IPS-18c (cell line): Measurements from ENCODE around the gene C5orf58.

Experiments
- H3K4me3 ChIP-seq: 2 replicates; pipeline ENCODE4 v1.7.0; 2013; ENCODE audit warnings: low read depth, mild to moderate bottlenecking, low read length, moderate library complexity; ENCODE audit not compliant: insufficient read depth
- H3K9me3 ChIP-seq: one replicate; pipeline ENCODE4 v1.6.1; 2013; ENCODE audit warnings: mild to moderate bottlenecking, low read length, moderate library complexity; ENCODE audit not compliant: control insufficient read depth, insufficient read depth

C5orf58 gene

GRCh38 chr5:170232786-170233185, at the start of gene C5orf58:
Gene C5orf58 (plus strand): TSS chr5:170232985. CDS start chr5:170234977, 1,992 bp downstream.
- H3K4me3 ChIP-seq: no peak within 1 kb of the TSS
- H3K9me3 ChIP-seq: no peaks in the 10 kb centered on the region

- no peaks in the 10 kb centered on the region for H3K9me3 ChIP-seq
Observed at GRCh38 chr5:170183816-170184687, 48.7 kb upstream of the C5orf58 start.

GRCh38 chr5:170184737-170185136, 48.0 kb upstream of the C5orf58 start:
- Histone ChIP-seq H3K9me3 (no peaks in the 10 kb centered on the region), H3K4me3 (no peak overlapping the region)

More at GRCh38 chr5:170183816-170184687, 48.7 kb upstream of the C5orf58 start:
- no peak overlapping the region for H3K4me3 ChIP-seq

GRCh38 chr5:170186156-170186555, 46.6 kb upstream of the C5orf58 start:
- Histone ChIP-seq H3K9me3 (no peaks in the 10 kb centered on the region), H3K4me3 (no peak overlapping the region)

GRCh38 chr5:170186856-170187255, 45.9 kb upstream of the C5orf58 start:
- no peaks in the 10 kb centered on the region for H3K9me3 ChIP-seq
- H3K4me3 ChIP-seq: no peak overlapping the region

- Histone ChIP-seq H3K9me3 (no peaks in the 10 kb centered on the region), H3K4me3 (no peak overlapping the region)
Observed at GRCh38 chr5:170190436-170191134, 42.2 kb upstream of the C5orf58 start.

GRCh38 chr5:170192829-170193228, 40.0 kb upstream of the C5orf58 start:
- no peaks in the 10 kb centered on the region for H3K9me3 ChIP-seq
- no peak overlapping the region for H3K4me3 ChIP-seq

- no peak overlapping the region for H3K4me3 ChIP-seq
- no peaks in the 10 kb centered on the region for H3K9me3 ChIP-seq
Observed at GRCh38 chr5:170195961-170196360, 36.8 kb upstream of the C5orf58 start.

GRCh38 chr5:170200876-170201275, 31.9 kb upstream of the C5orf58 start:
- Histone ChIP-seq H3K9me3 (no peaks in the 10 kb centered on the region), H3K4me3 (no peak overlapping the region)

GRCh38 chr5:170201311-170201710, 31.5 kb upstream of the C5orf58 start:
- no peaks in the 10 kb centered on the region for H3K9me3 ChIP-seq
- no peak overlapping the region for H3K4me3 ChIP-seq

- Histone ChIP-seq H3K9me3 (no peaks in the 10 kb centered on the region), H3K4me3 (no peak overlapping the region)
Observed at GRCh38 chr5:170202117-170202516, 30.7 kb upstream of the C5orf58 start.

- Histone ChIP-seq H3K9me3 (no peaks in the 10 kb centered on the region), H3K4me3 (no peak overlapping the region)
Observed at GRCh38 chr5:170204202-170204601, 28.6 kb upstream of the C5orf58 start.

GRCh38 chr5:170206216-170206615, 26.6 kb upstream of the C5orf58 start:
- Histone ChIP-seq H3K9me3 (no peaks in the 10 kb centered on the region), H3K4me3 (no peak overlapping the region)

- Histone ChIP-seq H3K9me3 (no peaks in the 10 kb centered on the region), H3K4me3 (no peak overlapping the region)
Observed at GRCh38 chr5:170206958-170207357, 25.8 kb upstream of the C5orf58 start.

GRCh38 chr5:170211575-170212334, 21.0 kb upstream of the C5orf58 start:
- H3K4me3 ChIP-seq: no peak overlapping the region
- no peaks in the 10 kb centered on the region for H3K9me3 ChIP-seq

- Histone ChIP-seq H3K9me3 (no peaks in the 10 kb centered on the region), H3K4me3 (no peak overlapping the region)
Observed at GRCh38 chr5:170216257-170216864, 16.4 kb upstream of the C5orf58 start.

- H3K4me3 ChIP-seq: no peak overlapping the region
- no peaks in the 10 kb centered on the region for H3K9me3 ChIP-seq
Observed at GRCh38 chr5:170217831-170218230, 15.0 kb upstream of the C5orf58 start.
